ENCODE data around the gene PPM1H.

PPM1H gene

DNA sequence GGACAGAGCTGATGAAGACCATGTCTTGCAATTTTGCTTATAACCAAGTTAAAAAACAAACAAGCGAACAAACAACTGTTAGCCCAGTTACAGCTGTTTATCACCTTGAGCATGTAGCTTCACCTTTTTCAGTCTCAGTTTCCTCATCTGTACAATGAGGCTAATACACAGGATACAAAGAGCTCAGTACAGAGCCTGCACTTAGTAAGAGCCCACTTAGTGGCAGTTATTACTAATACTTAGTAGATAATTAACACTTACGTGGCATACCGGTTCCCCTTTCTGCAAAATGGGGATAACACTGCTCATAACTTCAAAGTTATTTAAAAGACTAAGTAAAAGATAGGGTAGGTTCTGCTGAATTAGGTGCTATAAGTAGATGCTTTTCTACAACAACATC is 240.3 kb downstream of the PPM1H start:
- Histone ChIP-seq H3K9ac (ENCODE audit: low read depth, low read length) (no peak overlapping the region), H3K27me3 (ENCODE audit: control insufficient read depth, insufficient read depth, low read length) (no peaks in the 10 kb centered on the region), H3K36me3 (ENCODE audit: control insufficient read depth, insufficient read depth, low read length) (peaks cover 26% of the 10 kb centered on the region), H3K4me3 (ENCODE audit: low read depth, low read length) (no peak overlapping the region), H3K9me3 (ENCODE audit: control insufficient read depth, insufficient read depth, low read length) (no peaks in the 10 kb centered on the region), H3K4me1 (ENCODE audit: control insufficient read depth, insufficient read depth, low read length) (0 out of 2 replicates have a peak, but pooled peaks cover 13% of the 10 kb centered on the region), H3K27ac (ENCODE audit: low read depth, low read length) (no peak overlapping the region)

DNA sequence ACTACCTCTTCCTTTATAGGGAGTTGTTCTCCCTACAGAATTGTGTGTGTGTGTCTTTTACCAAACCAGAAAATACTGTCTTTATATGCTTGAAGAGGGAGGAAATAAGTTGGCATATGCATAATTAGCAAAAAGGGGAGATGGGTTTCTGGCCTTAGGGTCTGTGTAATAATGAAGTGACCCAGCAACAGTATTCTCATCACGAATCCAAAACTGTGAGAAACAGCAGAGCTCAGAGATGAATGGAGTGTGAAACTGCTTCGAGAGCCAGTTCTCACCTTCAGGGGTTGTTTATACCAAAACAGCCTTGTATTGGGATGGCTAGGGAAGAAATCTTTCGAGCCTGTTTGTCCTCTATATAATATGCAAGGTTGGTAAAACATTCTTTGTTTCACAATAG is 240.8 kb downstream of the PPM1H start:
- Histone ChIP-seq H3K9me3 (ENCODE audit: control insufficient read depth, insufficient read depth, low read length) (no peaks in the 10 kb centered on the region), H3K4me3 (ENCODE audit: low read depth, low read length) (no peak overlapping the region), H3K4me1 (ENCODE audit: control insufficient read depth, insufficient read depth, low read length) (0 out of 2 replicates have a peak, but pooled peaks cover 13% of the 10 kb centered on the region), H3K27me3 (ENCODE audit: control insufficient read depth, insufficient read depth, low read length) (no peaks in the 10 kb centered on the region), H3K9ac (ENCODE audit: low read depth, low read length) (no peak overlapping the region), H3K36me3 (ENCODE audit: control insufficient read depth, insufficient read depth, low read length) (peaks cover 31% of the 10 kb centered on the region), H3K27ac (ENCODE audit: low read depth, low read length) (no peak overlapping the region)

DNA sequence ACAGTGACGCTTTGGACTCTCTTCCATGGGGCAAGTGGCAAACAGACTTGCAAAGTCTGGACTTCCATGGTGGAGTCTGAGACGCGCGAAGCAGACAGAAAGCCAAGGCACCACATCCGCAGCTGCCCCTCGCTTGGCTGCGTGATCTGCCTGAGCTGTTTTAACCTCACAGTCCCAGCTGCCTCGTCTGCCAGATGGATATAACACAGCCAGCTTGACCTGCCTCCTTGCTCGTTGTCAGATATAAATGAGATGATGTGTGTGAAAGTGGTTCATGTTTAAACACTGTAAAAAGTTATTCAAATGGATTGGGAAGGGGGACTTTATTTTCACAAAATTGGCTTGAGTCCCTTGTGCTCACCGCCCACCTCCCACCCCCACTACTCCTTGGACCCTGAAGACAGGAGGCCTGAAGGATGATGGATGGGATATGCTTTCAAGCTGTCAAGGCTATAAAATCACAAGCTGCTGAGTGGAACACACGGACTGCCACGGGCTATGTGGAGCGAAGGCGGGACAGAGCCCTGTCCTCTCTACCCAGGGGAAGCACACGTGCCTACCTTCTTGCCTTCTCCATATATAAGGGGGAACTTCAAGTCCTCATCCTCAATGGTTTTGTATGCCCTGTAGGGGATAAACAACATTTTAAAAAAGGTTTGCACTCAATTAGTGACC is 241.4 kb downstream of the PPM1H start:
- H3K27me3 ChIP-seq (ENCODE audit: control insufficient read depth, insufficient read depth, low read length) = no peaks in the 10 kb centered on the region
- no peak overlapping the region for H3K4me3 ChIP-seq (ENCODE audit: low read depth, low read length)
- 0 out of 2 replicates have a peak, but pooled peaks cover 13% of the 10 kb centered on the region for H3K4me1 ChIP-seq (ENCODE audit: control insufficient read depth, insufficient read depth, low read length)
- peaks cover 31% of the 10 kb centered on the region for H3K36me3 ChIP-seq (ENCODE audit: control insufficient read depth, insufficient read depth, low read length)
- H3K9me3 ChIP-seq (ENCODE audit: control insufficient read depth, insufficient read depth, low read length) = no peaks in the 10 kb centered on the region
- H3K27ac ChIP-seq (ENCODE audit: low read depth, low read length) = no peak overlapping the region
- no peak overlapping the region for H3K9ac ChIP-seq (ENCODE audit: low read depth, low read length)

DNA sequence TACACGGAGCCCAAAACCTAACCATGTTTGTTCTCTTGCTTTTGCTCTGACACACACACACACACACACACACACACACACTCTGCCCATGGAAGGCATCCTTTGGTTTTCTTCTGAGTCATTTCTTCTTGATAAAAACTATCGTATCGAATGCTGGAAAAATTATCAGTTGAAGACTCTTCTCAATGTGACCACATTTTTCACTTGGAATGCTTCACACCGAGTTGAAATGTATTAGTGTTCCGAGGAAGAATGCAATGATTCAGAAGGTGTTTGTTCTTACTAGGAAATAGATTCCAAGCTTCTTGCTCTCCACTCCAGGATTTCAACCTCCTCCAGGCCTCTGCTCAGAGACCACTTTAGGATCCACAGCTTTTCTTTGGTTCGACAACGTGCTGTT is 242.1 kb downstream of the PPM1H start:
- Histone ChIP-seq H3K9me3 (ENCODE audit: control insufficient read depth, insufficient read depth, low read length) (no peaks in the 10 kb centered on the region), H3K27ac (ENCODE audit: low read depth, low read length) (no peak overlapping the region), H3K27me3 (ENCODE audit: control insufficient read depth, insufficient read depth, low read length) (no peaks in the 10 kb centered on the region), H3K9ac (ENCODE audit: low read depth, low read length) (no peak overlapping the region), H3K36me3 (ENCODE audit: control insufficient read depth, insufficient read depth, low read length) (peaks cover 31% of the 10 kb centered on the region), H3K4me3 (ENCODE audit: low read depth, low read length) (no peak overlapping the region), H3K4me1 (ENCODE audit: control insufficient read depth, insufficient read depth, low read length) (0 out of 2 replicates have a peak, but pooled peaks cover 13% of the 10 kb centered on the region)

DNA sequence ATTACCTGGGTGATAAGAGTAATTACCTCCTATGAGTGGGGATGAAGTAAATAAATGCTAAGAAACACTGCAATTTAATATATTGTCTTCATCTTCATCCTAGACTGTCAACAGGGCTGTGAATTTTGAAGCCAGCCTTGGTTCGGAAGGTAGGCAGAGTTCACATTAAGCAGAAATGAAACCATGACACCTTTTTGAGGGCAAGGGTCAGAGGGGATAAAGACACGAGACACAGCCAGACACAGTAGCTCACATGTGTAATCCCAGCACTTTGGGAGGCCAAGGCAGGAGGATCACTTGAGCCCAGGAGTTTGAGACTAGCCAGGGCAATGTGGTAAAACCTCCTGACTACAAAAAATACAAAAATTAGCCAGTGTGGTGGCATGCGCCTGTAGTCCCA is 243.6 kb downstream of the PPM1H start:
- H3K9ac ChIP-seq (ENCODE audit: low read depth, low read length) = no peak overlapping the region
- H3K36me3 ChIP-seq (ENCODE audit: control insufficient read depth, insufficient read depth, low read length) = peaks cover 31% of the 10 kb centered on the region

DNA sequence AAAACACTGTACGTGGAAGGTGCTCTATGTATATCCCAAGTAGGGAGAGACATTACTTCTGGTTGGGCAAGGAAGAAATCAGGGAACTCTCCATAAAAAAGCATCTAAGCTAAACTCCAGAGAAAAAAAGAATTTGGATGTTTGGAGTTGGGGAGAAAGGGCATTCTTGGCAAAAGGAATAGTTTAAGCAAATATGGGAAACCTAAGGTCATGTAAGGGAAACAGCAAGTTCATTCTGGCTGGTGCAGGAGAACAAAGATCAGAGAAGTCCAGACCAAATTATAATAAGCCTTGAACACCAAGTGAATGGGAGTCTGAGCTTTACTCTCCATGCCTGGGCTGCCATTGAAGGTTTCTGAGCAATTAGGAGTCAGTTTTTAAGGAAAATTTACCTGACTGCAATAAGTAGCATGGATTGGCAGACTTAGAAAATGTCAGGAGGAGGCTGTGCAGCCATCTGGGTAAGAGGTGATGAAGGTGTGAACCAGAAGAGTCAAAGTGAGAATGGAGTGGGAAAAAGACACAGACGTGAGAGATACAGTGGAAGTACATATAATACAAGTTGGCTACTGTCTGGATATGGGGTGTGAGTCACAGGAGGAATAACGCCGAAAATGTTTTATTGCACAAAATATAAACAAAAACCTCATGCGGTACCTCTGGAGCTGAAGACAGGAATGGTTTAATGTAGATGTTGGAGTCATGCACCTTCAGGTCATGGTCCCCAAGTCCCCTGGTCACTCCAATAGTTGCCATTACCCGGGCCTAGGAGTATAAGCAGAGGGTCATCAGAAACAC is 245.7 kb downstream of the PPM1H start:
- Histone ChIP-seq H3K9ac (ENCODE audit: low read depth, low read length) (no peak overlapping the region), H3K27me3 (ENCODE audit: control insufficient read depth, insufficient read depth, low read length) (no peaks in the 10 kb centered on the region), H3K27ac (ENCODE audit: low read depth, low read length) (no peak overlapping the region), H3K4me1 (ENCODE audit: control insufficient read depth, insufficient read depth, low read length) (peaks cover 16% of the 10 kb centered on the region), H3K36me3 (ENCODE audit: control insufficient read depth, insufficient read depth, low read length) (peaks cover 31% of the 10 kb centered on the region), H3K4me3 (ENCODE audit: low read depth, low read length) (no peak overlapping the region), H3K9me3 (ENCODE audit: control insufficient read depth, insufficient read depth, low read length) (no peaks in the 10 kb centered on the region)

More for the DNA sequence above, 243.6 kb downstream of the PPM1H start:
- H3K4me1 ChIP-seq (ENCODE audit: control insufficient read depth, insufficient read depth, low read length) = 0 out of 2 replicates have a peak, but pooled peaks cover 13% of the 10 kb centered on the region
- H3K4me3 ChIP-seq (ENCODE audit: low read depth, low read length) = no peak overlapping the region
- H3K9me3 ChIP-seq (ENCODE audit: control insufficient read depth, insufficient read depth, low read length) = no peaks in the 10 kb centered on the region
- H3K27ac ChIP-seq (ENCODE audit: low read depth, low read length) = no peak overlapping the region
- H3K27me3 ChIP-seq (ENCODE audit: control insufficient read depth, insufficient read depth, low read length) = no peaks in the 10 kb centered on the region

DNA sequence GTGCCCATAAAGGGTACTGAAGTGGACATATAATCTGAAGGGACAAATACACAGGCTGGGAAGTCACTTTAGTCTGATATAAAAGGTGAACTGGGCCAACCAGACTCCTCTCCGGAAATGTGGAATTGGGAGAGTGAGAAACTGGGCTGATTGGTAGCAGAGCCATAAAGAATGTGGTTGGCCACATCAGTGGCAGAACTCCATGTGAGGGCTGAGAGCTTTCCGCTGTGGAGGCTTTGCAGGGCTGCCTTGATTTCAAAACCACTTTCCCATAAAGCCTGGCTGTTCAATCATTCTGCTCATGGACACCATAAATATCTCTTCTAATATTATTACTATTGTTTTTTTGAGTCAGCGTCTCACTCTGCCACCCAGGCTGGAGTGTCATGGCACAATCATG is 248.0 kb downstream of the PPM1H start:
- H3K9ac ChIP-seq (ENCODE audit: low read depth, low read length) = no peak overlapping the region
- H3K9me3 ChIP-seq (ENCODE audit: control insufficient read depth, insufficient read depth, low read length) = no peaks in the 10 kb centered on the region
- peaks cover 24% of the 10 kb centered on the region for H3K4me1 ChIP-seq (ENCODE audit: control insufficient read depth, insufficient read depth, low read length)
- no peaks in the 10 kb centered on the region for H3K27me3 ChIP-seq (ENCODE audit: control insufficient read depth, insufficient read depth, low read length)
- peaks cover 13% of the 10 kb centered on the region for H3K36me3 ChIP-seq (ENCODE audit: control insufficient read depth, insufficient read depth, low read length)
- no peak overlapping the region for H3K27ac ChIP-seq (ENCODE audit: low read depth, low read length)
- no peak overlapping the region for H3K4me3 ChIP-seq (ENCODE audit: low read depth, low read length)

DNA sequence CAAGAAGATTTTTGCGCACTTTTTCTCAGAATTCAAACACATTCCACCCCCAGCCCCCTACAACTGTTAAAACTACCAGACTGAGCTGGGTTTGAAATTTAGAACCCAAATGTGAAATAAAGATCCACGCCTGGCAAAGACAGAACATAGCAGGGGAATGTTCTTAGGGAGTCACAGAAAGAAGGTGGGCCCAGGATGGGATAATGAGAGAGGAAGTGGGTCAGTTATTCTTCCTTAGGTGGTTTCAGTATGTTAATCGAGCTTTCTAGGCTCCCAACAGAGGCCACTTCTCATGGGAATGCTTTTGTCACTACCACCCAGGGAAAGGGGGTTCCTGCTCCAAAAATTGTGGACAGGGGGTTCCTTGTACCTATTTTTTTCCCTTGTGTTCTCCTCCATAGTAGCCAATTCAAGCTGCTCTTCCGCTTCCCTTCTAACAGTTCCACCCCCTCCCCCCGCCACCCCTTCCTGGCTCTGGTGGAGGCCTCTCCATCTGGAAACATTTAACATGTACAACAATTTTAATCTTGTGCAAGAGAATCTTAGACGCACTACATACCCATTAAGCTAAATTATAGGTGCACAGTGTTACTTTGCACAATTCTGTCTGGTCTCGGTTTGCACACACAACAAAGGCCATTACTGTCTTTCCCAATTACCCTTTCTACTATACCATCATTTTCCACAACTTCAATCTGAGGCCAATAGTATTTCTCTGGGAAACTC is 250.2 kb downstream of the PPM1H start:
- Histone ChIP-seq H3K9me3 (ENCODE audit: control insufficient read depth, insufficient read depth, low read length) (no peaks in the 10 kb centered on the region), H3K36me3 (ENCODE audit: control insufficient read depth, insufficient read depth, low read length) (peaks cover 7% of the 10 kb centered on the region), H3K4me1 (ENCODE audit: control insufficient read depth, insufficient read depth, low read length) (peaks cover 24% of the 10 kb centered on the region), H3K4me3 (ENCODE audit: low read depth, low read length) (no peak overlapping the region), H3K9ac (ENCODE audit: low read depth, low read length) (no peak overlapping the region), H3K27me3 (ENCODE audit: control insufficient read depth, insufficient read depth, low read length) (no peaks in the 10 kb centered on the region), H3K27ac (ENCODE audit: low read depth, low read length) (peak overlapping the region; percentile 60)

DNA sequence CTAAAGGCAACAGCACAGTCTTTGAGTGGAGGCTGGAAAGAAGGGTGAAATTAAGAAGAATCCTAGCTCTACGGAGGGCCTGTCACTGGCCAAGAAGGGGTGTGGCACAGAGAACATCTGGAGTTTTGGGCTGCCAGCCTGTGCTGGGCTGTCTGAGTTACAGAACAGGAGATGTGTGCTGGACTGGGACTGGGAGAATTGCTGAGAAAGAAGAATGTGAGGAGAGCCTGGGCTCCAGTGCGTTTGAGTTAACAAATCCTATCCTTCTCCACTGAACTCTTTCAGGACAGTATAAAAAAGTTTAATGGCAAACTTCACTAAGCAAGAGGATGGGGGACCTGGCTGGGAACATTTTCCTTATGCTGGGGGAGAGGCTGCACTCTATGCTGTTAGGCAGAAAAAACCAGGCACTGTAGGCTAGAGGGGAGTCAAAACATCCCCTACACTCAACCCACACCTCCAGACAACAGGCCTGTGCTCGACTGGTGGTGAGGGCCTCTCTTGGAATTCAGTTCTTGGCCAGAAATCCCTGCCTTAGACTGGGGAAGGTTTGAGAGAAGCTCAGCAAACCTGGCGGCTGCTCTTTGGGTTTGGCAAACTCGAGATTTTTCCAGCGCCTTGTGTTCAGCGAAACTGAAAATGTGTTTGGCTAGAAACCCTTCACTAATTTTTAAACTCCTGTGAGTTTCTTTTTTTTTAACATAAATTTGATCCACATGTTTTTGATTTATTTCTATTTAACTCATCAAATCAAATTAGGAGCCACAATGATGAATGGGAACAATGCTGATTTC is 251.0 kb downstream of the PPM1H start:
- Histone ChIP-seq H3K27me3 (ENCODE audit: control insufficient read depth, insufficient read depth, low read length) (no peaks in the 10 kb centered on the region), H3K36me3 (ENCODE audit: control insufficient read depth, insufficient read depth, low read length) (no peaks in the 10 kb centered on the region), H3K4me3 (ENCODE audit: low read depth, low read length) (no peak overlapping the region), H3K9me3 (ENCODE audit: control insufficient read depth, insufficient read depth, low read length) (no peaks in the 10 kb centered on the region), H3K27ac (ENCODE audit: low read depth, low read length) (peak overlapping the region; percentile 60), H3K9ac (ENCODE audit: low read depth, low read length) (no peak overlapping the region), H3K4me1 (ENCODE audit: control insufficient read depth, insufficient read depth, low read length) (peaks cover 24% of the 10 kb centered on the region)

DNA sequence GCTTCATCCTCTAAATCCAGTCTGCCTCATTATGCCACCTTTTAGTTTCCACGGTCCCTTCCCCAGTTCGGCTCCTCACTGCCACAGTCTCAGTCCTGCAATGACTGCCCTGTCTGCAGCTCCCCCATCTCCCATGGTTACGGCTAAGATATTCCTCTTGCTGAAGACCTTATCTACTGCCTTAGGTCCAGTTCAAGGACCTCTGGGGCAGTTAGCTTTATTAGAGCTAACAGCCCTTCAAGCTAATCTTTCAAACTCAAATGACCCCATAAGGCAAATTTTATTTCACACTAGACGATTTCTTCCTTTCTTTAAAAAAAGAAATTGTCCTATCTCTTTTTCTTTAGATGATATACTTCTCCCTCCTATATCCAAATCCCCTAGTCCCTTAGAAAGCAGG is 253.6 kb downstream of the PPM1H start:
- Histone ChIP-seq H3K9me3 (ENCODE audit: control insufficient read depth, insufficient read depth, low read length) (peaks cover 15% of the 10 kb centered on the region; the same call in 1 of the 2 replicates), H3K4me1 (ENCODE audit: control insufficient read depth, insufficient read depth, low read length) (peaks cover 24% of the 10 kb centered on the region), H3K27me3 (ENCODE audit: control insufficient read depth, insufficient read depth, low read length) (no peaks in the 10 kb centered on the region), H3K9ac (ENCODE audit: low read depth, low read length) (no peak overlapping the region), H3K36me3 (ENCODE audit: control insufficient read depth, insufficient read depth, low read length) (peaks cover 8% of the 10 kb centered on the region; the same call in 1 of the 2 replicates), H3K27ac (ENCODE audit: low read depth, low read length) (no peak overlapping the region), H3K4me3 (ENCODE audit: low read depth, low read length) (no peak overlapping the region)

Data from HUES48 (cell line).